Frontal cortex (tissue), 4 donors: ENCODE measurements around the gene SLC12A6. TPM values are rescaled to one million over a fixed set of nuclear protein-coding genes. Genes with fewer than 3 reads are reported as not detected.
"Not testable (repeated sequence)": the region's sequence is repeated elsewhere in the genome, so short reads cannot be mapped to it uniquely, and the experiment has no call there.

ENCODE experiments used
- DNase-seq, 2 donors: peaks; one replicate each; pipeline ENCODE4 v3.0.0; 2012; ENCODE audit warnings: low spot score in 2 of 2
- FAIRE-seq: peaks from 2 replicates; lab custom pipeline; 2012; peaks lifted over from hg19 to GRCh38; lab: Jason Lieb, UNC
- small RNA-seq: library from RNA; depleted of rRNA; stranded (forward); fragments of <200 nt; gene quantifications from one replicate; pipeline ENCODE3, GENCODE V24; 2014
- total RNA-seq: library from RNA; depleted of rRNA; stranded (reverse); fragments of >200 nt; gene quantifications from one replicate; pipeline ENCODE4 v1.2.3, GENCODE V29; 2014
- donor health status: control.
- donor health status: control.
- donor health status: control.

Gene SLC12A6
- total RNA-seq, 1 donor from 2014 or later = 26.5 TPM

DNA sequence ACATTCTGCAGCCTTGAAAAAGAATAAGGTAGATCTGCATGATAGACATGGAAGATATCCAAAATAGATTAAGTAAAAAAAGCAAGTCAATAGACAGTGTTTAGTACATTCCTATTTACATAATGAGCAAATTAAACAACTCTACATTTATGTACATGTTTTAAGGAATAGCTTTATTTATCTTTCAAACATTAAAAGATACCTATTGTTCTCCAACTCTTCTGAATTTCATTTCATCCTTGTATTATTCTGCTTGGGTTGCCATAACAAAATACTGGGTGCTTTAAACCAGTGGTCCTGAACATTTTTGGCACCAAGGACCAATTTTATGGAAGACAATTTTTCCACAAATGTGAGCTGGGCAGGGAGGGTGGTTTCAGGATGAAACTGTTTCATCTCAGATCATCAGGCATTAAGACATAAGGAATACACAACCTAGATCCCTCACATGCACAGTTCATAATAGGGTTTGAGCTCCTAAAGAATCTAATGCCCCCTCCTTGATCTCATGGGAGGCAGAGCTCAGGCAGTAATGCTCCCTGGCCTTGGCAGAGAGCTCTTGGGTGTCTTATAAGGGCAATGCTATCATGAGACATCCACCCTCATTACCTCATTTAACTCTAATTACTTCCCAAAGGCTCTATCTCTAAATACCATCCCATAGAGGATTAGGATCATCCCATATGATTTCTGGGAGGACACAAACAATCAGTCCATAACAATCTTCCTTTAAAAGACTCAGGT, 120.9 kb downstream of the SLC12A6 start:
- FAIRE-seq = no peak

DNA sequence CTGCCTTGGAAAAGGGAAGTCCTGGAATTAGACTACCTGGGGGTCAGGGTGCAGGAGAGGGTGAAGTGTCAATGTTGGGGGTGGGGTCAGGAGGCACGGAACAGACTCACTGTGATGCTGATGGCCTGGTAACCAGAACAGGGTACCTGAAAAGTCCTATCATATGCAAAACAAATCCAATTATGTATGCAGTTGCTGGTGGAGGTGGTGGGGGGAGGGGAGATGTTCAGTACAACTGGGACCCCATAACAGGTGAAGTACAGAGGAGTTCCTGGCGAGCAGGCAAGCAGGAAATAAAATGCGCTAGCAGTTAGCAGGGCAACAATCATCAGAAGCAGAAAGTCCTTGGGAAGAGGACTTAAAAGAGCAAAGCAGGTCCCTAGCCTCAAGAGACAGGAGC, 123.4 kb downstream of the SLC12A6 start:
- DNase-seq = no peak
- FAIRE-seq = no peak

More for the DNA sequence above, 120.9 kb downstream of the SLC12A6 start:
- DNase-seq = no peak

DNA sequence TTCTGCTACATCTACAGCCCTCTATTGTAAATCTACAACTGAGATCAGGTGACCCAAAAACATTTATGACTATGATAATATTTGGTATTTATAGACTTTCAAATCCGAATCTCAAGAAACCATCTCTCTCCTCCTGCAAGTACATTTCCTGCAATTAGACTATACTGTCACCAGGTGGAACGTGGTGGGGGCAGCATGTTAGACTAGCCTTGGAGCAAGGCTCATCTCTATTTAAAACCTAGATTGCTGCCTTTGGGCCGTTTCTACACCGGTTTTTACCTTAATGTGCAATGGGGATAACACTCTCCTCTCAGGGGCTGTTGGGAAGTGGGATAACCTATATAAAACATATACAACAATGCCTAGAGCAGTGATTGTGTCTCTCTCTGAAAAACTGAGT, 123.9 kb downstream of the SLC12A6 start:
- DNase-seq (no peak), FAIRE-seq (no peak)

DNA sequence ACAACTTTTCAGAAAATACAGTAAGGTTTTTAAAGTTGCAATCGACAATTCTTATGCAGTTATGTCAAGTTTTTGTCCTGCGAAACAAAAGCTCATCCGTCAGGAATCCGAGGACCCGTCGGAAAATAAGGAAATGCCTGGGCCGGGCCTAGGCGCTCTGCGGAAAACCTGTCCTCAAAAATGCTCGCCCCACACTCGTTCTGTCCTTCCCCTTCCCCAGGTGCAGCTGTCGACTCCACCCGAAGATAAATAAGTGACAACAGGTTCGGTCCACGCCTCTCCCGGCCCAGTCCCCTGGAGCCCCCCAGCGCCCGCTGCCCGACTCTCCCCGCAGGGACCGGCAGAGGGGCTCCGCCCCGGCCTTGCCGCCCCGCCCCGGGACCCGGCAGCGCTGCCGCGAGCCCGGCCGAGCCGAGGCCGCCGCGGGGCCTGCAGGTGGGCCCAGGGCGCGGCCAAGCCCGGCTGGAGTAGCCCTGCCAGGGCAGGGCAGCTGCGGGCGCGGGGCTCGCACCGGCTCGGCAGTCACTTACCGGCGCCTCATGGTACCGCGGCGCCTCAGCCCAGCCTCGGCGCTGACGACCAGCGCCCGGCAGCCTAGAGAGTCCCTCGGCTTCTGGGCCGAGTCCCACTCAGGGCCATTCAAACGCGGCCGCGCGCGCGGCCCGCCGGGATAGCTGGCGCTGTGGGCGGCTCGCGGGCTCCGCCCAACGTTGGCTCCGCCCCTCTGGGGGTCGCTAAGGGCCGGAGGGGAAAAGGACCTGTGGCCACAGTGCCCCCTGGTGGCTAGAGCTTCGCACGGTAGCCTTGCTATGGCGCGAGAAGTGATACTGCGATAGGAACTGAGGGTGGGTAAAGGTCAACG, 127.9 kb downstream of the SLC12A6 start, which contains the start of gene KATNBL1:
KATNBL1 (minus strand) TSS at position 676 of the 862 bp plus-strand sequence. CDS start 46,420 bp downstream, outside the sequence.
- DNase-seq (peak; percentile 97), FAIRE-seq (no peak)

DNA sequence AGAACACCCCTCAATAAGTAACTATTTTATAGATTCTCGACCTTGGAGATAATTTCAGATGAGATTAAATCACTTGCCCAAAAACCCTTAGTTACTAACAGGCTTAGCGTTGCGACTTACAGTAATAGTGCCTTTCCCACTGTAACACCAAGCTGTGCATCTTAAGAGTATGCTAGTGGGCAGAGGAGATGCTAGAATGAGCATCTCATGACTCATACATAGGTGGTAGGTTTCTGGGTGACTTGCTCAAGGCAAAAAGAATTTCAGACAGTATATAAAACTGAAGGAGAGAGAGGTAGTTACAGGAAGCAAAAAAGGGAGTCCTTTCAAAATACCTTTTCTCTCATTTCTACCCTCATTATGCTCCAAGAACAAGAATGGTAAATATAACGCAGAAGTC, 131.6 kb downstream of the SLC12A6 start:
- no peak for DNase-seq
- no peak for FAIRE-seq

DNA sequence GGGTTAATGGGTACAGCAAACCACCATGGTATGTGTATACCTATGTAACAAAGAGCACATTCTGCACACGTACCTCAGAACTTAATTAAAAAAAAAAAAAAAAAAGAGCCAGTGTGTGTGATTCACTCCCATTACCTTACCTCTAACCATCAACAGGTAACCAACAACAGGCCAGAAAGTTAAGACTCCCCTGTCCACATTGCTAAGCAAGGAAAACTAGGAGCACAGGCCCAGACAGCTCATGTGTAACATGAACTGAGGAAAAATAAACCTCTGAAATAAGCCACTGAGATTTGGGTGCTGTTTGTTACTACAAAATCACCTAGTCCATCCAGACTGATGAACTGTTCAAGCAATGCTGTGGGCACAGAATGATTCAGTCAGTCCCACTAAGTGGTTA, 133.6 kb downstream of the SLC12A6 start:
- FAIRE-seq (no peak), DNase-seq (no peak)

DNA sequence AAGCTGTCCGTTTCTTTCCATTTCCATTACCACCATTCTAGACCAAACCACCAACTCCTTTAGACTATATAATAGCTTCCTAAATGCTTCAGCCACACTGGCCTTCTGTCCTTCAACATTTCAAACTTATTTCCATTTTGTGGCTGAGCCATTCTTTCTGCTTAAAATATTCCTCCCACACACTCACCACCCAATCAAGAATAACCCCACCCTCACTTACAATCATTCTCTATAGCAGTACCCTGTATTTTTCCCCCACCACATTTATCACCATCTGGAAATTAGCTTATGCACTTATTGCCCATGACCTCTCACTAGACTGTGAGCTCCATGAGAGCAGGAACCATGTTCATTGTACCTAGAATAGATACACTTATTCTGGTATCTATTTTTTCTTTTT, 134.3 kb downstream of the SLC12A6 start:
- FAIRE-seq = no peak
- DNase-seq = no peak

DNA sequence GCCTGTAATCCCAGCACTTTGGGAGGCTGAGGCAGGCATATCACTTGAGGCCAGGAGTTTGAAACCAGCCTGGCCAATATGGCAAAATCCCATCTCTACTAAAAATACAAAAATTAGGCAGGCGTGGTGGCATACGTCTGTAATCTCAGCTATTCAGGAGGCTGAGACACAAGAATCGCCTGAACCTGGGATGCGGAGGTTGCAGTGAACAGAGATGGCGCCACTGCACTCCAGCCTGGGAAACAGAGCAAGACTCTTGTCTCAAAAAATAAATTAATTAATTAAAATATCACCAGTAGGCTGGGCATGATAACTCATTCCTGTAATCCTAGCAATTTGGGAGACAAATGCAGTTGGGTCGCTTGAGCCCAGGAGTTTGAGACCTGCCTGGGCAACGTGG, 144.3 kb downstream of the SLC12A6 start:
- not testable (repeated sequence) for DNase-seq, FAIRE-seq

DNA sequence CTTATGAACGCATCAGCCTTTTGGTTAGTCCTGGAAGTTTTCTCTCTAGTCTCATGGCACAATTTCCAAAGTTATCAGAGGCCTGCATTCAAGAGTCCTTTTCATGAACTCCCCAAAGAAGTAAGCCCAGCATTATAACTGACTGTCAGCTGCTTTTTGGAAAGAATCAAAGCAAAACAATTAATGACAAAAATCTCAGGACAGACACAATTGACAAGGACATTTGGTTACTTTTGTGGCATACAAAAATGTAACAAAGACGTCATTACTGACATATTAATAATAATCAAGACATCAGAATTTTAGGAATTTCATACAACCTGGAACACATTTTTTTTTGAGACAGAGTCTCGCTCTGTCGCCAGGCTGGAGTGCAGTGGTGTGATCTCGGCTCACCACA, 148.9 kb downstream of the SLC12A6 start:
- FAIRE-seq = no peak
- DNase-seq = no peak

DNA sequence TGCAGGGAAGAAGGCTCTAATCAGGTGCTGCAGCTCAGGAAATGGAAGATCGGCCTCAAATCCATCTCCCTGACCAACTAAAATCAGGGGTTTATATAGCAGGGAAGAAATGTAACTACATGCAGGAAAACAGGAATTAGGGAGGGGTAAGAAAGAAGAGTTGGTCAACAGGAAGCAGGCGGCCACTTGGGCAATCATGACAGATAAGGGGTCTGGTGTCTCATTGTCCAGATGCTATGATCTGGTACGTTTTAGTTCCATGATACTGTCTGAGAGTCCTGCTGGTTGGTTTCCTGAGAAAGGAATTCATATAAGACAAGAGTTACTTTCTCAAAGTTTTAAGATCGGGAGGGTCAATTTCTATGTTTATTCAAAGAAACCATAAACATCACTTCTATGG, 151.9 kb downstream of the SLC12A6 start:
- DNase-seq = no peak
- FAIRE-seq = no peak

DNA sequence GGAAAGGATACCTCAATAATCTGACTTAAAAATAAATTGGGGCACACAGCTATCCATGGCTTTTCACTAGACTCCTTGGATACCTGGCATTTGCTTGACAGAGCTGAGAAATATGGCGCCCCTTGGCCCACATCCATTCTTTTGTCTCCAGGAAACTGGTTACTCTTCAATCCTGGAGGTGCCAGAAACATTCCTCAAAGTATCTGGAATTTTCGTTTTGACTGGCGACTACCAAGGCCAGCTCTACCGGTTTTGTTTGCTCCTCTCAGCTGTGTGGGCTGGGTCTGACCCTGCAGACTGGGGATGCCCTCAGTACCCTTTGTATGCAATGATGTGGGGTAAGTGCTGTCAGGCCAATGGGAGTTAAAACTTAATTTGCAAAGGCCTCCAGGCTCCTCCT, 154.6 kb downstream of the SLC12A6 start:
- no peak for DNase-seq

More for the DNA sequence above, 154.6 kb downstream of the SLC12A6 start:
- no peak for FAIRE-seq

Small RNAs within 50 kb of the gene (small RNA-seq; reads per million reads assigned to genes)
- gene MIR1233-1 (not detected), gene RF00019 (not detected)

Other genes starting within 250 kb of the SLC12A6 start
- 22.8 TPM for gene EMC7, start 235.9 kb downstream of the SLC12A6 start, total RNA-seq
- 4.5 TPM for gene PGBD4, start 235.7 kb downstream of the SLC12A6 start, total RNA-seq
- gene KATNBL1, start 127.7 kb downstream of the SLC12A6 start, total RNA-seq = 109 TPM
- gene EMC4, start 112.8 kb downstream of the SLC12A6 start, total RNA-seq = 117 TPM
- gene NOP10, start 5.4 kb upstream of the SLC12A6 start, total RNA-seq = 81.9 TPM
- under 0.01 TPM for gene NUTM1, start 5.5 kb upstream of the SLC12A6 start, total RNA-seq
- 10.6 TPM for gene LPCAT4, start 29.4 kb upstream of the SLC12A6 start, total RNA-seq
- gene GOLGA8A, start 100.0 kb upstream of the SLC12A6 start, total RNA-seq = 23.6 TPM
- gene GOLGA8B, start 245.9 kb upstream of the SLC12A6 start, total RNA-seq = 28.9 TPM